Esophagus muscularis mucosa (tissue), 3 donors: ENCODE measurements around the gene CENPE.

Experiments used
- CTCF ChIP-seq, 3 experiments: fragments of 200-600 bp in 2 of 3; fragments of 450-650 bp in 1 of 3; sonication (generic) in 2 of 3; IDR thresholded peaks; one replicate each; pipeline ENCODE4 v1.5.1; 2017 to 2019; ENCODE audit warnings: antibody characterized with exemption in 3 of 3, mild to moderate bottlenecking in 2 of 3, moderate library complexity in 1 of 3
- POLR2AphosphoS5 ChIP-seq, 2 donors: sonication (generic); formaldehyde crosslinking; IDR thresholded peaks; one replicate each; pipeline ENCODE4 v1.6.1; 2017; ENCODE audit warnings: antibody characterized with exemption in 2 of 2

GRCh38 chr4:103150677-103151076 is 47.5 kb downstream of the CENPE start:
- no peak for TF ChIP-seq CTCF (IDR thresholded peaks at IDR 0.05)
- no peak for TF ChIP-seq POLR2AphosphoS5 (IDR thresholded peaks at IDR 0.05)
